RCC 7860 (cell line): ENCODE measurements around the gene SCUBE3.

ENCODE experiments used
- DNase-seq: peaks from one replicate; pipeline ENCODE4 v3.0.0-alpha.2; 2015; ENCODE audit warnings: low spot score
- FAIRE-seq: peaks from 2 replicates; lab custom pipeline; 2012; peaks lifted over from hg19 to GRCh38; lab: Jason Lieb, UNC

Gene SCUBE3

GRCh38 chr6:35264550-35265274 is 51.0 kb downstream of the SCUBE3 start:
- DNase-seq (no peak), FAIRE-seq (no peak)

DNA sequence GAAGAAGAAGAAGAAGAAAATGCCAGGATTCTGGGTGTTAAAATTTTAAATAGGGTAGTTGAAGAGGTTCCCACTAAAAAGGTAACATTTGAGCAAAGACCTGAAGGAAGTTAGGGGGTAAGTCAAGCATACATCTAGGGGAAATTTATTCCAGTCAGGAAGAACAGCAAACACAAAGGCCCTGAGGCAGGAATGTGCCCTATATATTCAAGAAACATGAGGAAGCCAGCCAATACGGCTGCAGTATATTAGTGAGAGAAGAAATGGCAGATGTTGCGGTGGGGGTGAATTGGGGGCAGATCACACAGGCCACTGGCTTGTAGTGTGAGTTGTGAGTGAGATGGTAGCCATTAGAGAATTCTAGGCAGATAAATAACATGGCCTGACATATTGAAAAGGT is 51.8 kb downstream of the SCUBE3 start:
- FAIRE-seq (no peak), DNase-seq (no peak)

DNA sequence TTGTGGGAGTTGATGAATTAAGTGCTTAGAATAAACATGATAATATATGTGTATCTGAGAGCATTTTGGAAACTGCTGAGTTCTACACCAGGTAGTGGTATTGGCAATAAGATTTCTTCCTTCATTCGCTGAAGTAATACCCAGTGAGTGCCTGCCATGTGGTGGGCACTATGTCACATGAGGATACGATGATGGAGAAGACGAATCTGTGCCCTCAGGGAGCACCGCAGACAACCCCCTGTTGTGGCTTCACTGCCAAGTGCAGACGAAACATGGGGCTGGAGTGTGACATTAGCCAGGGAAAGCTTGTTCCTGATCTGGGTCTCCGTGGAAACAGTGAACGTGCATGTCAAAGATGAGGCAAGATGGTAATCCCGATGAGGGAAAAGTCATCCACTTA is 53.7 kb downstream of the SCUBE3 start:
- DNase-seq, result no peak
- no peak for FAIRE-seq

DNA sequence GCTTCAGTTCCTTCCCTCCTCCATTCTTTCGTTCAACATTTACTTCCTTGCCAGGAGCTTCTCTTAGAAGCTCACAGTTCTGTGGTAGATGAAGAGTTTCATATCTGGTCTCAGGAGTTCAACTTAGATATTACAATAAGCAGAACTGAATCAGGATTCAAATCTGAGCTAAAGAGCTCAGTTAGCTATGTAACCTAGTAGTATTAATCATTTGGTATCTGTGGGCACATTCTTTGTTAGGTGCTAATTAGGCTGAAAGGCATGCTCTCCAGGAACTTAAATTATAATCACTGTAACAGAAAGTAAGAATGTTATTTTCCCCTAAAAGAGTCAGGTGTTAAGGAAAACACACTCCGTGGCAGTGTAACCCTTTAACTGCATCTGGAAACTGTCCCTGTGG is 54.1 kb downstream of the SCUBE3 start:
- DNase-seq, result no peak
- no peak for FAIRE-seq

GRCh38 chr6:35272005-35272404 is 58.2 kb downstream of the SCUBE3 start:
- DNase-seq (no peak), FAIRE-seq (no peak)

GRCh38 chr6:35273822-35274559 is 60.2 kb downstream of the SCUBE3 start:
- no peak for DNase-seq

DNA sequence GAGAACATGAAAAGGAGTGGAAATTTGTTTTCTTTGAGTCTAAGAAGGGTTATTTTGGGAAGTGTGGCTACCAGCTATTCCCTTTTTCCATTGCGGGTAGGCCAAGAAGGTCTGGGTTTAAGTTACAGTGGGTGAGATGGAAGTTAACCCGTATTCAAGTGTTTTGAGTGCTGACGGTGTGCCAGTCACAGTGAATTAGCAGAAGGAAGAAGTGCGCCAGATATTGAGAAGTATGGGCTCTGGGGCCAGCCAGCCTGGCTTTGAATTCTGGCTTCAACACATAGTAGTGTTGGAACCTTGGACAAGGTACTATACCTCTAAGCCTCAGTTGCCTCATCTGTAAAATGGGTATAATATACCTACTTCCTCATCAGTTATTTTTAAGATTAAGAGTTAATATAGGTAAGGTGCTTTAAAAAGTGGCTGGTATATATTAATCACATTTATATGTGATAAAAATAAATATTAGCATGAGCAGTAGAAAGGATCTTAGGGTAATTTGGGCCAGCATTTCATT is 62.0 kb downstream of the SCUBE3 start:
- FAIRE-seq (no peak), DNase-seq (no peak)

More at GRCh38 chr6:35273822-35274559, 60.2 kb downstream of the SCUBE3 start:
- FAIRE-seq, result no peak

GRCh38 chr6:35278708-35279107 is 65.0 kb downstream of the SCUBE3 start:
- DNase-seq (no peak), FAIRE-seq (no peak)

GRCh38 chr6:35280903-35281302 is 67.1 kb downstream of the SCUBE3 start:
- FAIRE-seq, result no peak
- DNase-seq, result no peak

GRCh38 chr6:35282472-35282871 is 68.7 kb downstream of the SCUBE3 start:
- FAIRE-seq, result no peak
- no peak for DNase-seq

GRCh38 chr6:35283361-35283760 is 69.6 kb downstream of the SCUBE3 start:
- FAIRE-seq (no peak), DNase-seq (no peak)

DNA sequence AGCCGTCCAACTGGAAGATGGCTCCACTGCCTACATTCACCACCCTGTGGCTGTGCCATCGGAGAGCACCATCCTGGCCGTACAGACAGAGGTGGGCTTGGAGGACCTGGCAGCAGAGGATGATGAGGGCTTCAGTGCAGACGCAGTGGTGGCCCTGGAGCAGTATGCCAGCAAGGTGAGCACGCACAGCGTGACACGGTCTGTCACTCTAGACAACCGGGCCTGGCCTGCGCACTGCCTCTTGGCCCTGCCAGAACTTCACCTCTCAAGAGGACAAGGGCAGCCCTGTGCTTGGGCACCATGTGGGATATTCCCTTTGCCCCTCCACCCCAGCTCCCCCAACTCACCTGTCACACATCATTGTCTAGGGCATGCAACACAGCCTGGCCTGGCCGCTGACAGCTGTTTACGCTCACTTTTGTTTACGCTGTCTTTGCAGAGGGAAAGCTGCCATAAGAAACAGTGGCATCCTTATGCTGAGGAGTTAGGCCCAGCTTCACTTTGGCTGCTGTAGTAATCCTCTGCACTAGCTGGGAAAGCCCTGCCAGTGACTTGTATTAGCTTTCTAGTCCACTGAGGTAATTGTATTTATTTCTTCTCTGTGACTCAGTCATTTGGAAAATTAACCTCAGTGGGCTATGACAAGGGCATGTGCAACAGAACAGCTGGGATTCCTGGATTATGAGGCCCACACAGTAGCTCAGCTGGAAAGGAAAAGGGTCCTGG is 74.1 kb downstream of the SCUBE3 start:
- DNase-seq (no peak), FAIRE-seq (no peak)

DNA sequence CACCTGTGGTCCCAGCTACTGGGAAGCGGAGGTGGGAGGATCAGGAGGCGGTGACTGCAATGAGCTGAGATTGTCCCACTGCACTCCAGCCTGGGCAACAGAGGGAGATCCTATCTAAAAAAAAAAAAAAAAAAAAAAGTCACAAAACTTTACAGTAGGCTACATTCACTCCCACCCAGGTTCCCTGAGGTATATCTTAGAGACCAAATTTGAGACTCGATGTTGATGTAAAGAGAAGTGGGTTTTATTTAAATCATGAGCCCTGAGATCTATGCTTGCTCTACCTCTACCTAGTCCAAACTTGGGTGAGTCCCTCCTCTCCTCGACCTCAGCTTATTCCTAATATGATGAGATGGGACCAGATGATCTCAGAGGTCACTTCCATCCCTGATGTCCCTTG is 75.1 kb downstream of the SCUBE3 start:
- DNase-seq, result no peak
- no peak for FAIRE-seq

DNA sequence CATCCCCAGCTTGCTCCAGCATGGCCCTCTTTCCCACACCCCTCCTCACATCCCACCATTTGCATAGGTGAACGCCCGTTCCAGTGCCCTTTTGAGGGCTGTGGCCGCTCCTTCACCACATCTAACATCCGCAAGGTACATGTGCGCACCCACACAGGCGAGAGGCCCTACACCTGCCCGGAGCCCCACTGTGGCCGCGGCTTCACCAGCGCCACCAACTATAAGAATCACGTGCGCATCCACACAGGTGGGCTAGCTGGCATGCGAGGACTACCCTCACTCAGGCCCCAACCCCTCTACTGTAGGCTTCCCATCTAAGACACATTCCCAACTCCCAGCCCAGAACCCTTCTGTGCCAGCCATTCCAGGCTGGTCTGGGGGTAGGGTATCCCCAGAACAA is 77.7 kb downstream of the SCUBE3 start:
- FAIRE-seq, result no peak

GRCh38 chr6:35292494-35292893 is 78.7 kb downstream of the SCUBE3 start:
- no peak for FAIRE-seq
- DNase-seq, result no peak

More for the DNA sequence above, 77.7 kb downstream of the SCUBE3 start:
- no peak for DNase-seq

GRCh38 chr6:35293681-35294080 is 79.9 kb downstream of the SCUBE3 start:
- no peak for FAIRE-seq
- no peak for DNase-seq

GRCh38 chr6:35294308-35294945 is 80.7 kb downstream of the SCUBE3 start:
- no peak for FAIRE-seq
- peak; percentile 24 for DNase-seq

GRCh38 chr6:35295036-35295435 is 81.3 kb downstream of the SCUBE3 start:
- DNase-seq, result no peak
- no peak for FAIRE-seq

GRCh38 chr6:35295521-35296315 is 82.0 kb downstream of the SCUBE3 start:
- FAIRE-seq, result no peak

GRCh38 chr6:35296931-35297600 is 83.3 kb downstream of the SCUBE3 start:
- no peak for FAIRE-seq
- DNase-seq, result no peak

More at GRCh38 chr6:35295521-35296315, 82.0 kb downstream of the SCUBE3 start:
- no peak for DNase-seq
